WTC11 (cell line): Measurements from ENCODE around the gene ATL3. TPM values are rescaled to one million over a fixed set of nuclear protein-coding genes. Genes with fewer than 3 reads are reported as not detected.
A peak's percentile ranks its signal among the peaks of the same experiment; 100 is the strongest.

Experiments
- ATAC-seq: fragments of 200-7000 bp; cut with Tn5 transposase; 2 replicates; pipeline ENCODE4 v1.10.0; 2021; ENCODE audit warnings: mild to moderate bottlenecking, moderate library complexity
- CTCF ChIA-PET: fragments of 300-600 bp; sonication (Branson Sonifier 250); formaldehyde crosslinking; loops from one replicate; lab custom pipeline; 2021; ENCODE audit warnings: antibody characterized with exemption; lab: Charles Lee
- POLR2A ChIA-PET: fragments of 350-600 bp; sonication (Branson Sonifier 250); formaldehyde crosslinking; loops from one replicate; lab custom pipeline; 2021; ENCODE audit warnings: antibody characterized with exemption; lab: Charles Lee
- DNase-seq: peaks from one replicate; pipeline ENCODE4 v3.0.0; 2021; ENCODE audit warnings: low spot score
- H3K27ac Mint-ChIP-seq: 2 replicates; pipeline ENCODE4 v1.8.0; 2021; ENCODE audit warnings: mixed read lengths
- H3K27me3 Mint-ChIP-seq: 2 replicates; pipeline ENCODE4 v1.8.0; 2021; ENCODE audit warnings: low read depth, mild to moderate bottlenecking, moderate library complexity, mixed read lengths
- H3K36me3 Mint-ChIP-seq: 2 replicates; pipeline ENCODE4 v1.8.0; 2021; ENCODE audit warnings: mixed read lengths
- H3K4me1 Mint-ChIP-seq: 2 replicates; pipeline ENCODE4 v1.8.0; 2022; ENCODE audit warnings: mixed read lengths
- H3K4me3 Mint-ChIP-seq: 2 replicates; pipeline ENCODE4 v1.8.0; 2021; ENCODE audit warnings: mild to moderate bottlenecking, moderate library complexity, mixed read lengths
- H3K9me3 Mint-ChIP-seq: 2 replicates; pipeline ENCODE4 v1.8.0; 2021; ENCODE audit warnings: mixed read lengths
- CREM ChIP-seq: sonication (generic); formaldehyde crosslinking; IDR thresholded peaks from 2 replicates; pipeline ENCODE4 v1.8.1; 2022; ENCODE audit warnings: mild to moderate bottlenecking, missing genetic modification reagents, moderate library complexity
- GABPB1 ChIP-seq: sonication (generic); formaldehyde crosslinking; IDR thresholded peaks from 2 replicates; pipeline ENCODE4 v1.8.1; 2023; ENCODE audit warnings: mild to moderate bottlenecking, missing genetic modification reagents
- GTF2I ChIP-seq: fragments of 250-450 bp; sonication (Bioruptor Pico); conservative IDR thresholded peaks from 2 replicates; pipeline ENCODE4 v1.4.0; 2021; ENCODE audit warnings: mild to moderate bottlenecking
- KAT7 ChIP-seq: sonication (generic); formaldehyde crosslinking; IDR thresholded peaks from 2 replicates; pipeline ENCODE4 v1.8.1; 2023; ENCODE audit warnings: missing genetic modification reagents, mild to moderate bottlenecking, borderline replicate concordance
- RELA ChIP-seq: sonication (generic); formaldehyde crosslinking; IDR thresholded peaks from 2 replicates; pipeline ENCODE4 v1.8.1; 2022; ENCODE audit warnings: missing genetic modification reagents, mild to moderate bottlenecking, borderline replicate concordance
- SMAD4 ChIP-seq: sonication (generic); formaldehyde crosslinking; IDR thresholded peaks from 2 replicates; pipeline ENCODE4 v1.8.0; 2022; ENCODE audit warnings: mild to moderate bottlenecking, missing genetic modification reagents
- SP1 ChIP-seq: sonication (generic); formaldehyde crosslinking; conservative IDR thresholded peaks from 2 replicates; pipeline ENCODE4 v1.8.1; 2022; ENCODE audit warnings: missing genetic modification reagents
- ZNF232 ChIP-seq: sonication (generic); formaldehyde crosslinking; IDR thresholded peaks from 2 replicates; pipeline ENCODE4 v1.8.0; 2022; ENCODE audit warnings: mild to moderate bottlenecking, missing genetic modification reagents
- ZNF396 ChIP-seq: fragments of 250-450 bp; sonication (Bioruptor Pico); IDR thresholded peaks from 2 replicates; pipeline ENCODE4 v1.8.0; 2021; ENCODE audit warnings: mild to moderate bottlenecking, moderate library complexity, borderline replicate concordance
- total RNA-seq: library from RNA; stranded (reverse); gene quantifications from 3 replicates; pipeline ENCODE4 v1.2.3, GENCODE V29; 2021
- TF ChIP-seq, protein P1 (sequence below): fragments of 250-450 bp; sonication (Bioruptor Pico); IDR thresholded peaks from 2 replicates; pipeline ENCODE4 v1.8.0; 2021; ENCODE audit warnings: mild to moderate bottlenecking
- TF ChIP-seq, protein P2 (sequence below): sonication (generic); formaldehyde crosslinking; IDR thresholded peaks from 2 replicates; pipeline ENCODE4 v1.8.1; 2023; ENCODE audit warnings: mild to moderate bottlenecking, missing genetic modification reagents, moderate library complexity
- TF ChIP-seq, protein P3 (sequence below): sonication (generic); formaldehyde crosslinking; IDR thresholded peaks from 2 replicates; pipeline ENCODE4 v1.8.0; 2023; ENCODE audit warnings: missing genetic modification reagents
- TF ChIP-seq, protein P4 (sequence below): sonication (generic); formaldehyde crosslinking; IDR thresholded peaks from 2 replicates; pipeline ENCODE4 v1.8.1; 2022; ENCODE audit warnings: low read depth, missing genetic modification reagents, borderline replicate concordance
- TF ChIP-seq, protein P5 (sequence below): sonication (generic); formaldehyde crosslinking; IDR thresholded peaks from 2 replicates; pipeline ENCODE4 v1.8.0; 2022; ENCODE audit warnings: mild to moderate bottlenecking, missing genetic modification reagents
- TF ChIP-seq, protein P6 (sequence below): sonication (generic); formaldehyde crosslinking; IDR thresholded peaks from 2 replicates; pipeline ENCODE4 v1.8.0; 2023; ENCODE audit warnings: mild to moderate bottlenecking, missing genetic modification reagents
- TF ChIP-seq, protein P7 (sequence below): sonication (generic); formaldehyde crosslinking; IDR thresholded peaks from 2 replicates; pipeline ENCODE4 v1.8.0; 2022; ENCODE audit warnings: mild to moderate bottlenecking, missing genetic modification reagents
- TF ChIP-seq, protein P8 (sequence below): sonication (generic); formaldehyde crosslinking; IDR thresholded peaks from 2 replicates; pipeline ENCODE4 v1.8.1; 2023; ENCODE audit warnings: mild to moderate bottlenecking, missing genetic modification reagents
- TF ChIP-seq, protein P9 (sequence below): sonication (generic); formaldehyde crosslinking; IDR thresholded peaks from 2 replicates; pipeline ENCODE4 v1.8.1; 2023; ENCODE audit warnings: mild to moderate bottlenecking, missing genetic modification reagents, moderate library complexity

Gene ATL3
- total RNA-seq, 1 experiment from 2014 or later: 32.1 TPM

DNA sequence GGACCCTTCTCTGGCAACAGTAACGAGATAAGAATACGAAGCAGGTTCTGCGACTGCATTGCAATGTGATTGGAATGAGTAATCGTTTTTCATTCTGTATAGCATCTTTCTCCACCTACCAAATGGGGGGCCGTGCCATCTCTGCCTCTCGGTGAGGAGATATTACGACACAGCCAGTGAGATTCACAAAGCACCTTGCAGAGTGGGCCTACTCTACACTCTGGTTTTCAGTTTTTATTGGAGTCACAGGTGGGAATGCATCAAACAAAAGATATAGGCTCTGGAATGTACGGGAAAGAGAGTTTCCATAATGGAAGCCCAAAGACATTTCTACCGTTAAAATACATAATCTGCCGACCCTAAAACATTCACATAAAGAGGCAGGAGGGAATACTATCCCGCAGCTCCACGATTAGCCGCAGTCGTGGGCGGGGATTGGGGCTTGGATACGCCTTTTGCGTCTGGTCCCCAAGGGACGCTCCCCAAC lies 9.7 kb upstream of the ATL3 start:
- CTCF ChIA-PET: interaction anchor here (1.4 to 3.0 kb wide), 4 partner anchors 10 to 58 kb away, joined by 4 to 25 read pairs (median 8); partner anchors contain the start of gene ATL3
- Mint-ChIP-seq H3K27me3 (no peaks in the 10 kb centered on the region; the same call in none of the 2 replicates), H3K9me3 (no peaks in the 10 kb centered on the region), H3K4me1 (peaks cover 21% of the 10 kb centered on the region), H3K36me3 (no peaks in the 10 kb centered on the region), H3K4me3 (peak overlapping the region; percentile 93), H3K27ac (peak overlapping the region; percentile 96)
- no peak for ATAC-seq
- no peak for DNase-seq
- POLR2A ChIA-PET: interaction anchor here (0.5 to 2.5 kb wide), 6 partner anchors 10 to 237 kb away, joined by 3 to 27 read pairs (median 4); partner anchors contain the start of gene ATL3
- TF ChIP-seq, protein P1, sequence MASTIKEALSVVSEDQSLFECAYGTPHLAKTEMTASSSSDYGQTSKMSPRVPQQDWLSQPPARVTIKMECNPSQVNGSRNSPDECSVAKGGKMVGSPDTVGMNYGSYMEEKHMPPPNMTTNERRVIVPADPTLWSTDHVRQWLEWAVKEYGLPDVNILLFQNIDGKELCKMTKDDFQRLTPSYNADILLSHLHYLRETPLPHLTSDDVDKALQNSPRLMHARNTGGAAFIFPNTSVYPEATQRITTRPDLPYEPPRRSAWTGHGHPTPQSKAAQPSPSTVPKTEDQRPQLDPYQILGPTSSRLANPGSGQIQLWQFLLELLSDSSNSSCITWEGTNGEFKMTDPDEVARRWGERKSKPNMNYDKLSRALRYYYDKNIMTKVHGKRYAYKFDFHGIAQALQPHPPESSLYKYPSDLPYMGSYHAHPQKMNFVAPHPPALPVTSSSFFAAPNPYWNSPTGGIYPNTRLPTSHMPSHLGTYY (CRISPR knock-in tag): no peak
- TF ChIP-seq, protein P2, sequence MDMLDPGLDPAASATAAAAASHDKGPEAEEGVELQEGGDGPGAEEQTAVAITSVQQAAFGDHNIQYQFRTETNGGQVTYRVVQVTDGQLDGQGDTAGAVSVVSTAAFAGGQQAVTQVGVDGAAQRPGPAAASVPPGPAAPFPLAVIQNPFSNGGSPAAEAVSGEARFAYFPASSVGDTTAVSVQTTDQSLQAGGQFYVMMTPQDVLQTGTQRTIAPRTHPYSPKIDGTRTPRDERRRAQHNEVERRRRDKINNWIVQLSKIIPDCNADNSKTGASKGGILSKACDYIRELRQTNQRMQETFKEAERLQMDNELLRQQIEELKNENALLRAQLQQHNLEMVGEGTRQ (CRISPR knock-in tag): no peak
- TF ChIP-seq, protein P3, sequence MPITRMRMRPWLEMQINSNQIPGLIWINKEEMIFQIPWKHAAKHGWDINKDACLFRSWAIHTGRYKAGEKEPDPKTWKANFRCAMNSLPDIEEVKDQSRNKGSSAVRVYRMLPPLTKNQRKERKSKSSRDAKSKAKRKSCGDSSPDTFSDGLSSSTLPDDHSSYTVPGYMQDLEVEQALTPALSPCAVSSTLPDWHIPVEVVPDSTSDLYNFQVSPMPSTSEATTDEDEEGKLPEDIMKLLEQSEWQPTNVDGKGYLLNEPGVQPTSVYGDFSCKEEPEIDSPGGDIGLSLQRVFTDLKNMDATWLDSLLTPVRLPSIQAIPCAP: no peak
- TF ChIP-seq, protein P4, sequence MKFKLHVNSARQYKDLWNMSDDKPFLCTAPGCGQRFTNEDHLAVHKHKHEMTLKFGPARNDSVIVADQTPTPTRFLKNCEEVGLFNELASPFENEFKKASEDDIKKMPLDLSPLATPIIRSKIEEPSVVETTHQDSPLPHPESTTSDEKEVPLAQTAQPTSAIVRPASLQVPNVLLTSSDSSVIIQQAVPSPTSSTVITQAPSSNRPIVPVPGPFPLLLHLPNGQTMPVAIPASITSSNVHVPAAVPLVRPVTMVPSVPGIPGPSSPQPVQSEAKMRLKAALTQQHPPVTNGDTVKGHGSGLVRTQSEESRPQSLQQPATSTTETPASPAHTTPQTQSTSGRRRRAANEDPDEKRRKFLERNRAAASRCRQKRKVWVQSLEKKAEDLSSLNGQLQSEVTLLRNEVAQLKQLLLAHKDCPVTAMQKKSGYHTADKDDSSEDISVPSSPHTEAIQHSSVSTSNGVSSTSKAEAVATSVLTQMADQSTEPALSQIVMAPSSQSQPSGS (CRISPR knock-in tag): no peak
- no peak for TF ChIP-seq ZNF232 (CRISPR knock-in tag)
- no peak for TF ChIP-seq SMAD4 (CRISPR knock-in tag)
- TF ChIP-seq, protein P5, sequence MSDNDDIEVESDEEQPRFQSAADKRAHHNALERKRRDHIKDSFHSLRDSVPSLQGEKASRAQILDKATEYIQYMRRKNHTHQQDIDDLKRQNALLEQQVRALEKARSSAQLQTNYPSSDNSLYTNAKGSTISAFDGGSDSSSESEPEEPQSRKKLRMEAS (CRISPR knock-in tag): 0 out of 2 replicates have a peak, but pooled peaks have one; percentile 49
- TF ChIP-seq, protein P6, sequence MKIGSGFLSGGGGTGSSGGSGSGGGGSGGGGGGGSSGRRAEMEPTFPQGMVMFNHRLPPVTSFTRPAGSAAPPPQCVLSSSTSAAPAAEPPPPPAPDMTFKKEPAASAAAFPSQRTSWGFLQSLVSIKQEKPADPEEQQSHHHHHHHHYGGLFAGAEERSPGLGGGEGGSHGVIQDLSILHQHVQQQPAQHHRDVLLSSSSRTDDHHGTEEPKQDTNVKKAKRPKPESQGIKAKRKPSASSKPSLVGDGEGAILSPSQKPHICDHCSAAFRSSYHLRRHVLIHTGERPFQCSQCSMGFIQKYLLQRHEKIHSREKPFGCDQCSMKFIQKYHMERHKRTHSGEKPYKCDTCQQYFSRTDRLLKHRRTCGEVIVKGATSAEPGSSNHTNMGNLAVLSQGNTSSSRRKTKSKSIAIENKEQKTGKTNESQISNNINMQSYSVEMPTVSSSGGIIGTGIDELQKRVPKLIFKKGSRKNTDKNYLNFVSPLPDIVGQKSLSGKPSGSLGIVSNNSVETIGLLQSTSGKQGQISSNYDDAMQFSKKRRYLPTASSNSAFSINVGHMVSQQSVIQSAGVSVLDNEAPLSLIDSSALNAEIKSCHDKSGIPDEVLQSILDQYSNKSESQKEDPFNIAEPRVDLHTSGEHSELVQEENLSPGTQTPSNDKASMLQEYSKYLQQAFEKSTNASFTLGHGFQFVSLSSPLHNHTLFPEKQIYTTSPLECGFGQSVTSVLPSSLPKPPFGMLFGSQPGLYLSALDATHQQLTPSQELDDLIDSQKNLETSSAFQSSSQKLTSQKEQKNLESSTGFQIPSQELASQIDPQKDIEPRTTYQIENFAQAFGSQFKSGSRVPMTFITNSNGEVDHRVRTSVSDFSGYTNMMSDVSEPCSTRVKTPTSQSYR: no peak
- TF ChIP-seq ZNF396 (CRISPR knock-in tag): no peak
- TF ChIP-seq, protein P7, sequence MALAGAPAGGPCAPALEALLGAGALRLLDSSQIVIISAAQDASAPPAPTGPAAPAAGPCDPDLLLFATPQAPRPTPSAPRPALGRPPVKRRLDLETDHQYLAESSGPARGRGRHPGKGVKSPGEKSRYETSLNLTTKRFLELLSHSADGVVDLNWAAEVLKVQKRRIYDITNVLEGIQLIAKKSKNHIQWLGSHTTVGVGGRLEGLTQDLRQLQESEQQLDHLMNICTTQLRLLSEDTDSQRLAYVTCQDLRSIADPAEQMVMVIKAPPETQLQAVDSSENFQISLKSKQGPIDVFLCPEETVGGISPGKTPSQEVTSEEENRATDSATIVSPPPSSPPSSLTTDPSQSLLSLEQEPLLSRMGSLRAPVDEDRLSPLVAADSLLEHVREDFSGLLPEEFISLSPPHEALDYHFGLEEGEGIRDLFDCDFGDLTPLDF (CRISPR knock-in tag): no peak
- TF ChIP-seq KAT7: no peak
- TF ChIP-seq GABPB1: 0 out of 2 replicates have a peak, but pooled peaks have one; percentile 8
- 0 out of 2 replicates have a peak, but pooled peaks have one; percentile 11 for TF ChIP-seq CREM (CRISPR knock-in tag)
- TF ChIP-seq, protein P8, sequence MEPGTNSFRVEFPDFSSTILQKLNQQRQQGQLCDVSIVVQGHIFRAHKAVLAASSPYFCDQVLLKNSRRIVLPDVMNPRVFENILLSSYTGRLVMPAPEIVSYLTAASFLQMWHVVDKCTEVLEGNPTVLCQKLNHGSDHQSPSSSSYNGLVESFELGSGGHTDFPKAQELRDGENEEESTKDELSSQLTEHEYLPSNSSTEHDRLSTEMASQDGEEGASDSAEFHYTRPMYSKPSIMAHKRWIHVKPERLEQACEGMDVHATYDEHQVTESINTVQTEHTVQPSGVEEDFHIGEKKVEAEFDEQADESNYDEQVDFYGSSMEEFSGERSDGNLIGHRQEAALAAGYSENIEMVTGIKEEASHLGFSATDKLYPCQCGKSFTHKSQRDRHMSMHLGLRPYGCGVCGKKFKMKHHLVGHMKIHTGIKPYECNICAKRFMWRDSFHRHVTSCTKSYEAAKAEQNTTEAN (CRISPR knock-in tag): no peak
- TF ChIP-seq RELA (CRISPR knock-in tag): no peak
- TF ChIP-seq, protein P9, sequence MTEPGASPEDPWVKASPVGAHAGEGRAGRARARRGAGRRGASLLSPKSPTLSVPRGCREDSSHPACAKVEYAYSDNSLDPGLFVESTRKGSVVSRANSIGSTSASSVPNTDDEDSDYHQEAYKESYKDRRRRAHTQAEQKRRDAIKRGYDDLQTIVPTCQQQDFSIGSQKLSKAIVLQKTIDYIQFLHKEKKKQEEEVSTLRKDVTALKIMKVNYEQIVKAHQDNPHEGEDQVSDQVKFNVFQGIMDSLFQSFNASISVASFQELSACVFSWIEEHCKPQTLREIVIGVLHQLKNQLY (CRISPR knock-in tag): no peak
- TF ChIP-seq GTF2I: no peak
- TF ChIP-seq SP1 (CRISPR knock-in tag): no peak
